ENCODE results near the gene MAST3. TPM values are rescaled to one million over a fixed set of nuclear protein-coding genes. Genes with fewer than 3 reads are reported as not detected.
A peak's percentile ranks its signal among the peaks of the same experiment; 100 is the strongest.

Gene MAST3
- total and polyA plus RNA-seq, 2 of the 13 experiments (the other 11 are each of a cell fraction or from before 2014, with no cell fraction given) = 4.1 to 4.6 TPM

DNA sequence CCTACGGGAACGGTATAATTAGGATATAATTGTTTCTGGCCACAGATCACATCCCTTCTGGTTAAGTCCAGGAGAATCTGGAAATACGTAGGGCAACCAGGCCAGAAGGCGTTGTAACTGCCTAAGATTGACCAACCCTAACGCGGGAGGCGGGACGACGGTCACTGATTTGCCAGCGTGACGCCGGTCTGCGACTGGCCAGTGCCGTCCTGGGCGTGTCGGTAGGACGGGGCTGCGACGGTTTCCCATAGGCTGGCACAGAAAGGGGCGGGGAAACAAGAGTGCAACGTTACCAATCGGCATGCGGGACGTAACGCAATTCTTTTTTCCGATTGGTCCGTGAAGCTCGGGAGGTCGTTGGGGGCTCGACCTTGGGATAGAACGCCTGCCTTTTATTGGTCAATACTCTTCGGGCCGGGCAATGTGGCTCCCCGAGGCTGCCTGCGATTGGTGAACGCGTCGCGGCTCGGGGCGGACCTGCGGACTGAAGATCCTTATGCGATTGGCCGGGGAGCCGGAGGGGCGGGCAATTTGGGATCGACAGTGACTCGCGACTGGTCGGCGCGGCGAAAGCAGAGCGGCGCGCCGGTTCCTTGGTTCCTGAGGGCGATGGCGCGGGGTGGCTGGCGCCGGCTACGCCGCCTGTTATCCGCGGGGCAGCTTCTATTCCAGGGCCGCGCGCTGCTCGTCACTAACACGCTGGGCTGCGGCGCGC, 95.3 kb downstream of the MAST3 start, which contains the start of gene MPV17L2 (continued):
- TF ChIP-seq MBNL3 (CRISPR knock-in tag; conservative IDR thresholded peaks at IDR 0.05) (no peak), SALL1 (CRISPR knock-in tag; IDR thresholded peaks at IDR 0.05) (no peak), YEATS4 (CRISPR knock-in tag; IDR thresholded peaks at IDR 0.05; ENCODE audit: borderline replicate concordance) (peak; percentile 37; the same call in 1 of the 2 replicates), SSRP1 (CRISPR knock-in tag; IDR thresholded peaks at IDR 0.05) (no peak), PAF1 (CRISPR knock-in tag; IDR thresholded peaks at IDR 0.05) (no peak), ZNF3 (CRISPR knock-in tag; IDR thresholded peaks at IDR 0.05) (no peak), ZNF274 (CRISPR knock-in tag; IDR thresholded peaks at IDR 0.05) (no peak), ZNF468 (CRISPR knock-in tag; IDR thresholded peaks at IDR 0.05) (no peak), ZNF331 (CRISPR knock-in tag; IDR thresholded peaks at IDR 0.05) (0 out of 2 replicates have a peak, but pooled peaks have one; percentile 9), RBM22 (optimal IDR thresholded peaks at IDR 0.05; ENCODE audit: low read length) (no peak), CAMTA2 (CRISPR knock-in tag; IDR thresholded peaks at IDR 0.05; ENCODE audit: borderline replicate concordance) (no peak), KAT8 (CRISPR knock-in tag; IDR thresholded peaks at IDR 0.05) (no peak; the same call in none of the 2 replicates), ZNF746 (CRISPR knock-in tag; IDR thresholded peaks at IDR 0.05) (peak; percentile 42; the same call in 1 of the 2 replicates), ZNF644 (CRISPR knock-in tag; IDR thresholded peaks at IDR 0.05; ENCODE audit: low read depth) (no peak), HNRNPH1 (optimal IDR thresholded peaks at IDR 0.05; ENCODE audit: low read depth, low read length) (no peak), TGIF2 (CRISPR knock-in tag; IDR thresholded peaks at IDR 0.05) (no peak), ZNF232 (CRISPR knock-in tag; IDR thresholded peaks at IDR 0.05; ENCODE audit: borderline replicate concordance) (0 out of 2 replicates have a peak, but pooled peaks have one; percentile 66), CENPT (CRISPR knock-in tag; IDR thresholded peaks at IDR 0.05; ENCODE audit: low read depth) (no peak), KMT2B (CRISPR knock-in tag; IDR thresholded peaks at IDR 0.05) (no peak), HHEX (CRISPR knock-in tag; IDR thresholded peaks at IDR 0.05) (no peak), MIXL1 (CRISPR knock-in tag; IDR thresholded peaks at IDR 0.05) (0 out of 2 replicates have a peak, but pooled peaks have one; percentile 16)
- TF ChIP-seq, protein P1, sequence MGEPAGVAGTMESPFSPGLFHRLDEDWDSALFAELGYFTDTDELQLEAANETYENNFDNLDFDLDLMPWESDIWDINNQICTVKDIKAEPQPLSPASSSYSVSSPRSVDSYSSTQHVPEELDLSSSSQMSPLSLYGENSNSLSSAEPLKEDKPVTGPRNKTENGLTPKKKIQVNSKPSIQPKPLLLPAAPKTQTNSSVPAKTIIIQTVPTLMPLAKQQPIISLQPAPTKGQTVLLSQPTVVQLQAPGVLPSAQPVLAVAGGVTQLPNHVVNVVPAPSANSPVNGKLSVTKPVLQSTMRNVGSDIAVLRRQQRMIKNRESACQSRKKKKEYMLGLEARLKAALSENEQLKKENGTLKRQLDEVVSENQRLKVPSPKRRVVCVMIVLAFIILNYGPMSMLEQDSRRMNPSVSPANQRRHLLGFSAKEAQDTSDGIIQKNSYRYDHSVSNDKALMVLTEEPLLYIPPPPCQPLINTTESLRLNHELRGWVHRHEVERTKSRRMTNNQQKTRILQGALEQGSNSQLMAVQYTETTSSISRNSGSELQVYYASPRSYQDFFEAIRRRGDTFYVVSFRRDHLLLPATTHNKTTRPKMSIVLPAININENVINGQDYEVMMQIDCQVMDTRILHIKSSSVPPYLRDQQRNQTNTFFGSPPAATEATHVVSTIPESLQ (CRISPR knock-in tag; conservative IDR thresholded peaks at IDR 0.05) = no peak
- TF ChIP-seq, protein P2, sequence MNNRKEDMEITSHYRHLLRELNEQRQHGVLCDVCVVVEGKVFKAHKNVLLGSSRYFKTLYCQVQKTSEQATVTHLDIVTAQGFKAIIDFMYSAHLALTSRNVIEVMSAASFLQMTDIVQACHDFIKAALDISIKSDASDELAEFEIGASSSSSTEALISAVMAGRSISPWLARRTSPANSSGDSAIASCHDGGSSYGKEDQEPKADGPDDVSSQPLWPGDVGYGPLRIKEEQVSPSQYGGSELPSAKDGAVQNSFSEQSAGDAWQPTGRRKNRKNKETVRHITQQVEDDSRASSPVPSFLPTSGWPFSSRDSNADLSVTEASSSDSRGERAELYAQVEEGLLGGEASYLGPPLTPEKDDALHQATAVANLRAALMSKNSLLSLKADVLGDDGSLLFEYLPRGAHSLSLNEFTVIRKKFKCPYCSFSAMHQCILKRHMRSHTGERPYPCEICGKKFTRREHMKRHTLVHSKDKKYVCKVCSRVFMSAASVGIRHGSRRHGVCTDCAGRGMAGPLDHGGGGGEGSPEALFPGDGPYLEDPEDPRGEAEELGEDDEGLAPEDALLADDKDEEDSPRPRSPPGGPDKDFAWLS (CRISPR knock-in tag; IDR thresholded peaks at IDR 0.05; ENCODE audit: borderline replicate concordance) = no peak
- TF ChIP-seq, protein P3, sequence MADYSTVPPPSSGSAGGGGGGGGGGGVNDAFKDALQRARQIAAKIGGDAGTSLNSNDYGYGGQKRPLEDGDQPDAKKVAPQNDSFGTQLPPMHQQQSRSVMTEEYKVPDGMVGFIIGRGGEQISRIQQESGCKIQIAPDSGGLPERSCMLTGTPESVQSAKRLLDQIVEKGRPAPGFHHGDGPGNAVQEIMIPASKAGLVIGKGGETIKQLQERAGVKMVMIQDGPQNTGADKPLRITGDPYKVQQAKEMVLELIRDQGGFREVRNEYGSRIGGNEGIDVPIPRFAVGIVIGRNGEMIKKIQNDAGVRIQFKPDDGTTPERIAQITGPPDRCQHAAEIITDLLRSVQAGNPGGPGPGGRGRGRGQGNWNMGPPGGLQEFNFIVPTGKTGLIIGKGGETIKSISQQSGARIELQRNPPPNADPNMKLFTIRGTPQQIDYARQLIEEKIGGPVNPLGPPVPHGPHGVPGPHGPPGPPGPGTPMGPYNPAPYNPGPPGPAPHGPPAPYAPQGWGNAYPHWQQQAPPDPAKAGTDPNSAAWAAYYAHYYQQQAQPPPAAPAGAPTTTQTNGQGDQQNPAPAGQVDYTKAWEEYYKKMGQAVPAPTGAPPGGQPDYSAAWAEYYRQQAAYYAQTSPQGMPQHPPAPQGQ (CRISPR knock-in tag; IDR thresholded peaks at IDR 0.05; ENCODE audit: borderline replicate concordance) = no peak
- TF ChIP-seq, protein P4, sequence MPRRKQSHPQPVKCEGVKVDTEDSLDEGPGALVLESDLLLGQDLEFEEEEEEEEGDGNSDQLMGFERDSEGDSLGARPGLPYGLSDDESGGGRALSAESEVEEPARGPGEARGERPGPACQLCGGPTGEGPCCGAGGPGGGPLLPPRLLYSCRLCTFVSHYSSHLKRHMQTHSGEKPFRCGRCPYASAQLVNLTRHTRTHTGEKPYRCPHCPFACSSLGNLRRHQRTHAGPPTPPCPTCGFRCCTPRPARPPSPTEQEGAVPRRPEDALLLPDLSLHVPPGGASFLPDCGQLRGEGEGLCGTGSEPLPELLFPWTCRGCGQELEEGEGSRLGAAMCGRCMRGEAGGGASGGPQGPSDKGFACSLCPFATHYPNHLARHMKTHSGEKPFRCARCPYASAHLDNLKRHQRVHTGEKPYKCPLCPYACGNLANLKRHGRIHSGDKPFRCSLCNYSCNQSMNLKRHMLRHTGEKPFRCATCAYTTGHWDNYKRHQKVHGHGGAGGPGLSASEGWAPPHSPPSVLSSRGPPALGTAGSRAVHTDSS (CRISPR knock-in tag; conservative IDR thresholded peaks at IDR 0.05) = no peak

Measured in HepG2 (cell line).